HG03139 (cell line): ENCODE results near the gene TIMM10.

ENCODE experiments used
- ATAC-seq: cut with Tn5 transposase; IDR thresholded peaks from one replicate; pipeline ENCODE4 v1.9.1; 2021; ENCODE audit not compliant: unreplicated experiment

Gene TIMM10, protein sequence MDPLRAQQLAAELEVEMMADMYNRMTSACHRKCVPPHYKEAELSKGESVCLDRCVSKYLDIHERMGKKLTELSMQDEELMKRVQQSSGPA

DNA sequence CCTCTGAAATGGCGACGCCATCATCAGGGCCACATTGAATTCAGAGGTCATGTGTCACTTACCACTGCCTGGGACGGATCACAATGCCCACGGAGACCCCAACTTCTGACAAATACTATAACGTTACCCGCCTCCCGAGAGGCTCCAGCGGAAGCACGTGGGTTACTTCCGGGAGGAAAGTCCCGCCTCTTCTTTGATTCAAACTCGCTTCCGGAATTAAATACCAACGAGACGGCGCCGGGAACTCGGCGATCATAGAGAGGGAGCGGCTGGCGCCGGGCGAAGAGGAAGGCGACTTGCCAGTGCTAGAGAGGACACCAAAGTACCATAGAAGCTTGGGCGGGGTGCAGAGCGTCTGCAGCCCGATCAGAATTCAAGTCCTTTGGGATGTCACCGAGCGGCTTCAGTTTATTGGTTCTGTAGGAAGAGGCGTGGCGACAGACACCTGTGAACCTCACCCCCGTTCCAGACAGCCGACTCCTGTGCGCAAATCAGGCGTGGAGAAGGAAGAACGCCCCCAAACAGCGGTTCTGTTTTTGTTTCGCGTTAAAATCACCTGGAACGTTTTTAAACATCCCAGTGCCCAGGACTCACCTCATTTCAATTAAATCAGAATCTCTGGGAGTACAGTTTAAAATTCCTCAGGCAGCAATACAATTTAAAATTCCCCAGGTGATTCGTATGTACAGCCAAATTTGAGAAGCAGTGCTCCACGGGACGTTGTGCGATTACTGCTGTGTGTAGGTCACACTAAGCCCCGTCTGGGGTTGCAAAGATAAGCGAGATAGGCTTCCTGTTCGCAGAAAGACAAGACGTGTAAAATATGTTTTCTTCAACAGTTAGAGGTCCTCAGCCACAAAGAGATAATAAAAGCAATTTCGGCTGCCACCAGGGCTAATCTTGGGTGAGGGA is at the start of gene TIMM10:
TIMM10 (minus strand) TSS at position 159 of the 912 bp plus-strand sequence. CDS start 565 bp downstream, outside the sequence.
- ATAC-seq, result peak; percentile 98

DNA sequence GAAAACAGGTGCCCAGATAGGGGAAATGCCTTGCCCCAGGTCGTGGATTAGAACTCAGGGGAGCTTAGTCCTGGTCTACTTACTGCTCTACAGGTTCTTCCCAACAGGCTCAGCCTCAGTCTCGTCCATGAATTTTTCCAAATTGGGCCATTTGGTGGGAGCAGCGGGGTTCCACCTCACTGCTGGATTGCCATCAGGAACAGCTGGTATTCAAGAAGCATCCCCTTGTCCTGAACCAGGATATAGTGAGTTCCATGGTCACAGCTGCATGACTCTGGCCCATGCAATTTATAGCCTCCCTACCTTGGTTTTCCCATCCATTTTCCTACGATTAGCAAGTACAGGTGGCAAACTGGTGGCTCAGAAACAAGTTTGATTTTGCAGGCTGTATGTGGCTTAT is 43.5 kb upstream of the TIMM10 start:
- no peak for ATAC-seq

DNA sequence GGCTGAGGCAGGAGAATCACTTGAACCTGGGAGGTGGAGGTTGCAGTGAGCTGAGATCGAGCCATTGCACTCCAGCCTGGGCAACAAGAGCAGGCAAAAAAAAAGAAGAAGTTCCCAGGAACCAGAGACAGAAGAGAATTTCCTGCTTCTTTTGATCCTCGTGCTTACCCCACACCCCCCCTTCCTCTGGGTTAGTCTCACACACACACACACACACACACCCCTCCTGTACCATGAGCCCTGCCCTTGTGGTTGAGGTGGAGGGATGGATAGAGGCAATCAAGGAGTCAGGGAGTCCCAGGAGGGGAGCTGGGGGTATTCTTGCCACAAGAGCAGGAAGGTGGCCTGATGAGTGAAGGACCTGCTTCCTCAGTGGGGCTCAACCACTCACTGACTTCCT is 41.1 kb upstream of the TIMM10 start:
- ATAC-seq, result no peak

DNA sequence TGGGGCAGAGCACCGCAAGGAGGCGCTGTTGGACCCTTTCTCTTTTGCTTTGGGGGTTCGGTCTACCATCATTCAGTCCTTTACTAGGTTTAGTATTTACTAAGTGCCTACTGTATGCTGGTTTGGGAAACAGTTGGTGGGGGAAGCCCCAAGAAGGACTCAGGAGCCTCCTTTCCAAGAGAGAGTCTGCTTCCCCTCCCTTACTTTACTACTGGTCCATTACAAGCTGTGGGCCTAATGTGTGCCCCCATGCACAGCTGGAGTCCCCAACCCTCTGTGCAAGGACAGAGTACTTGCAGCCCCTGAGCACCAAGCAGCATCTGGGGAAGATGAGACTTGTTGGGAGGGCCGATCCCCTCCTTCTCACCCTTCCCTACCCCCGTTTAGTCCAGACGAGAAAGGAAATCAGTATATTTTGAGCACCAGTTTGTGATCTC is 37.8 kb upstream of the TIMM10 start:
- peak; percentile 2 for ATAC-seq

DNA sequence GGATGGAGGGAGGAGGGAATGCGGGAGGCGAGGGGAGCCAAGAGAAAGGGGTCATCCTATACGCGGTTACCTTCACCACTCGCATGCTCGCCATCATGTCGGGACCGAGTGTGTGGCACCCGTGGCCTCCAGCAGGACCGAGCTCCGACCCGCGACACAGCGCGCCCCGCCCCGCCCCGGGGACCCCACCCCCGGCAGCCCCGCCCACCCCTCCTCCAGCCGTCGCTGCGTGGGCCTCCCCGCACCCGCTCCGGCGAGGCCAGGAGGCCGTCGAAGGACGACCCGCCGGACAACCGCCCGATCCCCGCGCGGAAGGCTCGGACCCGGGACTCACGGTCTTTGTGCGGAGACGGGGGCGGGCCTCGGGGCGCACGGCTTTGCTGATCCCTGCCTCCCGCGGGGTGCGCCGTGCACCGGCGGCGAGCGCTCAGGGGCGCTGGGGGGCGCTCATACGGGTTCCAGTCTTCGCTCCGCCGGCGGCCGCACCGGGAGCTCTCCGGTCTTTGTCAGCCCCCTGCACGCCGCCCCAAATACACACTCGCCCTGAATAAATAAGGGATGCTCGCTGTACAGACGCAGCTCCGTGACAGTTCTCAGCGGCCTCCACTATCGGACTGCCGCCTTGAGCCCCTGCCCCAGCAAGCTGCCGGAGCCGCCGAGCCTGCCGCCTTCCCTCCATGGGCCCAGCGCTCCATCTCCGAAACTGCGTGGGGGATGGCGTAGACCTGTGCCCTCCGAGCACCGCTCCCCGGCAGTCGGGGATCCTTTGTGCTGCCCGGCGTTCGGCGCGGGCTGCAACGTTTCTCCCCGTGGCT is 37.2 kb upstream of the TIMM10 start, which contains the start of gene UBE2L6:
UBE2L6 (minus strand) TSS at position 158 of the 815 bp plus-strand sequence; CDS start at position 97, 61 bp downstream.
- ATAC-seq, result peak; percentile 57

DNA sequence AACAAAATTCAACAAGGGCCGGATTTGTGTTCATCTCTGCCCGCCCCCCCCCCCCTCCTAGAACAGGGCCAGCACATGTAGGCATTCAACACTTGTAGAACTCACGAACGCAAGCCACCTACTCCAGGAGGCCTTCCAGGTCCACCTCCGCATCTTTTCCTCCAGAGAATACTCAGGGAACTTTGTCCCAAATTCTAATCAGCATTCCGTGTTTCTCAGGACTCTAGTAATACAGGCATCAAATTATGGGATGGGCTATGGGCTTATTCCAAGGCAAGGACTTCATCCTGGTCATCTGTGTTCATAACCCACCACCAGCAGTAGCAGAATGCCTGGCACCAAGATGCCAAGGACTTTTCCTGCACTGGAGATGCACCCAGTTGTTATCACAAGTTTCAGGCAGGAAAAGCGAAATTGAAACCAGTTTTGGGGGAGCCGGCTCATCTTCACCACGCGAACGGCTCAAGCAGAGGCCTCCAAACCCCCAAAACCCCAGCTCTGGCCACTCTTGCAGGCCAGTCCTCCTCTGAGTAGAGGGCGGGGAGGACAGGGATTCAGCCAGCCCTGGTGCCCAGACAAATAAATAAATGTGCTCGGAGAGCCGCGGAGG is 36.5 kb upstream of the TIMM10 start:
- peak; percentile 0 for ATAC-seq

DNA sequence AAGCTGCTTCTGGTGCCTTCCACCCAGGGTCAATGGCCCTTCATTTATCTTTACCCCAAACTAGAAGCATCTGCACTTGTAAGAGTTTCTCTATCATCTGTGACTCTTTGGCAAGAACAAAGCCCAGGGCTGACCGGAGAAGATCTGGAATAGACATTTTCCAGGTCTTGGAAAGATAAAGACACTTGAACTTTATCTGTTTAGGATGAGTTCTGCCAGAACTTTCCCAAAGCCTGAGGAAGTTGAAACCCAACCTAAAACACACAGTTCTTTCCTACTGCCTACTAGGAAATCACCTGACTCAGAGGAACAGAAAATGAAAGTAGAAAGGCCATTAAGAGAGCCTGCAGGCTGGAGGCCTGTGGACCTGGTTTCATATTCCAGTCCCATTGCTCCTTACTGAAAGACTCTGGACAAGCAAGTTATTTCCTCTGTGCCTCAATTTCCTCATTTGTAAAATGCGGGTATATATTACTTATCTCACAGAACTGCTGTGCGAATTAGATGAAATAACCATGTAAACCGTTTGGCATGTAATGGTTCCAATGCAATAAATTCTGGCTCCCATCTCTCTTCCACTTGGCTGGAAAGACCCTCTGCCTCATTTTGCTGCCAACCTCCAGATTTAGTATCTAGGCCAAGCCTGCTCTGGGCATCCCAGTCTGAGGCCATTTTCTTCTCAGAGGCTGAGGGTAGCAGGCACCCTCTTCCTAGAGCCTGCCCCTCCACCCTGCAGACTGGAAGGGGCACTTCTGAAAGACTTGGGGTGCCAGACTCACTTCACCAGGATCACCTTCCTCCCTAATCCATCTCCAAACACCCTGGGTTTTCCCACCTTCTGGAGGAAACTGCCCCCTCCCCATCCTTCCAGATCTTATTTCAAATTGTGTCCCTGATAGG is 35.7 kb upstream of the TIMM10 start:
- ATAC-seq, result peak; percentile 55

DNA sequence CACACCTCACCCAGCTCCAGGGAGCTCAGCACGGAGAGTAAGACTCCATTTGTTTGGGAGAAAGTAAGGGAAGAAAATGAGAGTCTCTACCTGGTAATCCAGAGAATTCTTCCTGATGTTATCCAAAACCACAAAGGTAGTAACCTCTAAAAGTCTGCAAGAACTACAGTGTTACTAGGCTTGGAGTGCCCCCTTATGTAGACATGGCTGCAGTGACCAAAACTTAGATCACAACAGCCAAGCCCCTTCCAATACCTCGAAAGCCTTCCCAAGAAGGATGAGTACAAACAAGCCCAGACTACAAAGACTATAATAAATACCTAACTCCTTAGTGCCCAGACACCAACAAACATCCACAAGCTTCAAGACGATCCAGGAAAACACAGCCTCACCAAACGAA is 32.0 kb upstream of the TIMM10 start:
- ATAC-seq, result no peak

DNA sequence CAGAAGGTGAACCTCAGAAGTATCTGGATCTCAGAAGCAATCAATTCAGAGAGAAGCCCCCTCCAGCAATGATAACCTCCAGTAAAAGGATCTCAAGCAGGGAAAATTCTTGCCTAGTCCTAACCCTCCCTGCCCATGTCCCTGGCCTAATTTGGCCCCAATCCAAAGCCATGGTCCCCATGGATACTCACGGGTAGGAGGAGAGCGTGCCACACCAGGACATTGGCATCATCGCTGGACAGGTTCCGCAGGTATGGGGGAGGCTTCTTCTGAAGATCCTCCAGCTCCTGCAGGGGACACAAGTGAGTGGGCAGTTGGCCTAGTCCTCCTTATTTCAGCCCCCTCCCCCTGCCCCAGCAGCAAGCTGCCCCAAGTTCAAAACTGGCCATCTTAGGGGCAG is 29.6 kb upstream of the TIMM10 start:
- ATAC-seq, result no peak

DNA sequence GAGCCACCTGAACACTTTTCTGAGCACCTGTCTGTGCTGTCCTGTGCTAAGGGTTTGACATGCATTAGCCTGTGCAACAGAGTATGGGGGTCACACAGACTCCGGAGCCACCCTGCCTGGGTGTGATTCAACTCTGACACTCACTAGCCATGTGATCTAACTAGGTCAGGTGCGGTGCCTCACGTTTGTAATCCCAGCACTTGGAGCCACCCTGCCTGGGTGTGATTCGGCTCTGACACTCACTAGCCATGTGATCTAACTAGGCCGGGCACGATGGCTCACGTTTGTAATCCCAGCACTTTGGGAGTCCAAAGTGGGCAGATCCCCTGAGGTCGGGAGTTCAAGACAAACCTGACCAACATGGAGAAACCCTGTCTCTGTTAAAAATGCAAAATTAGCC is 25.5 kb upstream of the TIMM10 start:
- no peak for ATAC-seq

DNA sequence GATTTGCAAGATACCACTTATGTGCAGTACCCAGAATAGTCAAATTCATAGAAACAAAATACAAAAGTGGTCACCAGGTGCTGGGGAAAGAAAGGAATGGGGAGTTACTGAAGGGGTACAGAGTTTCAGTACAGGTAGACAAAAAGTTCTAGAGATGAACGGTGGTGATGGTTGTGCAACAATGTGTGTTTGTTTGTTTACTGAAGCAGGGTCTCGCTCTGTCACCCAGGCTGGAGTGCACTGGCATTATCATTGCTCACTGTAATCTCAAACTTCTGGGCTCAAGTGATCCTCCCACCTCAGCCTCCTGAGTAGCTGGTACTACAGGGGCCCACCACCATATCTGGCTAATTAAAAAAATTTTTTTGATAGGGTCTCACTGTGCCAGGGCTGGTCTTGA is 24.8 kb upstream of the TIMM10 start:
- ATAC-seq, result no peak

DNA sequence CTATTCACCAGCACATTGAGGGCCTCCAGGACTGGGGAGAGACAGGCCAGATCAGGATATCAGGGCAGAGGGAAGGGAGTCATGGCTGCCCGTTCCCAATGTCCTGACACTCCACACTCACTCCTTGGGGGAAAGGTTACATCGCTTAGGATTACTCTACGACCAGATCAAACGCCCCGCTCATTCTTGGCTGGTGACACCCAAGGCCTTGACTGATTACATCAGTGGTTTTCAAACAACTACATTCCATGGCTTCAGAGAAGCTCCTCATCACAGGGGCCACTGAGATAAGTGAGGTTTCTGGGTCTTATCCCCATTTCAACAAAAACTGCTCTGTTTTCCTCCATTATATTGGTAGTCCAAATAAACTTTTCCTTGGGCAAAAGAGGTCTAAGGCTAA is 21.9 kb upstream of the TIMM10 start:
- no peak for ATAC-seq

DNA sequence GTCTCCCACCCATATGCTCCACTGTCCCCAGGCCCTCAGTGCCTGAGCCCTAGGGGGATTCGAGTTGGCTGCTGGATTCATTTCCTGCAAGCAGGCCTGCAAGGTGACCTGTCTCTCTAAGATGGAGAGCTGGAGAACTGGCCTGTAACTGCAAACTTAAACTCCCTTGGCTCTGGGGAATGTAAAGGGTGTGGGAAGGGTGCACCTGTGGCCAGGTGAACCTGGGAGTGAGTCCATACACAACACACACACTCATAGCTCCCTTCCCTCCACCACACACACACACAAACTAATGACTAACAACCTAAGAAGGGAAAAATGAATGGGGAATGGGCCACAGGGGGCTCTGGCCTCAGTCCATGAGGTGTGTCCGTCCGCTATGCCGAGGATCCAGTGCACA is 21.4 kb upstream of the TIMM10 start:
- ATAC-seq, result no peak

DNA sequence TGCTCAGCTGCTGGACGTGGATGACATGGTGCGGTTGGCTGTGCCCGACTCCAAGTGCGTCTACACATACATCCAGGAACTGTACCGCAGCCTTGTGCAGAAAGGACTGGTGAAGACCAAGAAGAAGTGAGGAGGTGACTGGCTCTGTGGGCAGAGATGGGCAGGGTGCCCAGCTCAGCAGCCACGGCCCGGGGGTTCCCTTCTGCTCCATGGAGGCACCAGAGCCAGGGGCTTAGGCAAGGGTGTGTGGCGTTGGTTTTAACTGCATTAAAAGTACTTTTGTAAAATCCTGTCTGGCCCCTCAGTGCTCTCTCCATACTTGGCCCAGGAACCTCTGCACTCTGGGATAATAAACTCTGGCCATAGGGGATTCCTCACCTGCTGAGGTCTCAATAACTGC is 19.4 kb upstream of the TIMM10 start:
- ATAC-seq, result no peak

DNA sequence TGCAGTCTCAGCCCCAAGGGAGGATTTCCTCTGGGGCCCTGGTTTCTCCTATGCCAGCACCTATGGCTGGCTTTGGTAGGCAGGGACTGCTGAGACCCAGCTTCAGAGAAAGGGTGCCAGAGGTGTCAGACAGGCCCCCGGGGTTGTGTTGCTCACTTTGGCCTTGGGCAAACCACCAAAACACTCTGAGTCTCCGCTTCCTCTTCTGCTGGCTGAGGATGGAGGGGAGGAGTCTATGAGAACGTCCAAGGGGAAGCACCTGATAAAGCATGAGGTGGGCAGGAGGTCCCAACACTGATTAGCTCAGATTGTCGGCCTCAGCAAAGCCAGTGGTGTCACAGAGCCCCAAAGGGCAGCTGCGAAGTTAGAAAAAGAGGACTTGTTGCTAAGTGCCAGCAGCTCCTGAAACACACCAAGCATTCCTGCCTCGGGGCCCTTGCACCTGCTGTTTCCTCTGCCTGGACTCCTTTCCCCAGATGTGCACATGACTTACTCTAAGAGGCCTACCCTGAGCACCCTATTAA is 17.4 kb upstream of the TIMM10 start:
- peak; percentile 89 for ATAC-seq

DNA sequence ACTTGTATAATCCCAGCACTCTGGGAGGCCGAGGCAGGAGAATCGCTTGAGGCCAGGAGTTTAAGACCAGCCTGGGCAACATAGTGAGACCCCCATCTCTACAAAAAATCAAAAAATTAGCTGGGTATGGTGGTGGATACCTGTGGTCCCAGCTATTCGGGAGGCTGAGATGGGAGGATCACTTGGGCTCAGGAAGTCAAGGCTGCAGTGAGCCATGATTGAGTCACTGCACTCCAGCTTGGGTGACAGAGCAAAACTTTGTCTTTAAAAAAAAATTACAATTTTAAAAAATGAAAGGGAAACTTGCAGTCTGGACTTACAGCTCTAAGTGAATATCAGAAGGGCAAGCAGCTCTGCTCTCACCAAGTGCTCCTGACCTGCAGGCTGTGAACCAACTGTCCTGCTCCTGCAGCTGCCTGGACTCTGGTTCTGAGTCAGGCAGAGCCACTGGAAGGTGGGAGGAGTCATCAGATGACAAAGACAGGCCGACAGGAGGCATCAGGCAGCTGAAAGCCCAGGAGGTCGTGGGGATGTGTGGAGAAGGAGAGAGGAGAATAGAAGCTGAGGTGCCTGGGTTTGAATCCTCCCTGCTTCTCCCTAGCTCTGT is 16.4 kb upstream of the TIMM10 start:
- ATAC-seq, result peak; percentile 44

DNA sequence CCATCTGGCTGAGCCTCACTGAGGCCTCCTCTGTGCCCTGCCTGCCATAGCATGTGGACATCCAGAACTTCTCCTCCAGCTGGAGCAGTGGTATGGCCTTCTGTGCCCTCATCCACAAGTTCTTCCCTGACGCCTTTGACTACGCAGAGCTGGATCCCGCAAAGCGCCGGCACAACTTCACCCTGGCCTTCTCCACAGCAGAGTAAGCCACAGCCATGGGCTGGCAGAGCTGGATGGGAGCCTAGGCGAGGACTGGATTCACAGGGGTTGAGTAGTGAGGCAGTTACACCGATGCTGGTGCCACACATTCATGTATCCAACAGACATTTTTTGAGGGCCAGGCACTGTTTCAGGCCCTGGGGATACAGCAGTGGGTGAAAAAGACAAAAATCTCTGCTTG is 15.9 kb upstream of the TIMM10 start:
- ATAC-seq, result no peak

DNA sequence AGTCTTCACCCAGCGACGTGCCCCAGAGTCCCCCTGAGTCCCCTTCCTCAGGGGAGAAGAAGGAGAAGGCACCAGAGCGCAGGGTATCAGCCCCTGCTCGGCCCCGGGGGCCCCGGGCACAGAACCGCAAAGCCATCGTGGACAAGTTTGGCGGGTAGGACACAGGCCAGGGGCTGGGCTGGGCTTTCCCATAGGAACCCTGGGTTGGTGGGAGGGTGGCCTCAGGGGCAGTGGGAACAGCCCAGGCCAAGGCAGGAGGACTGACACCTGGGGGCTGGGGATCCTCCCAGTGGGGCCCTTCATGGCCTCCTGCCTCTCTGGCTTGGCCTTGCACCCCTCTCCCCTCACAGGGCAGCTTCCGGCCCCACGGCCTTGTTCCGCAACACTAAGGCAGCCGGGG is 15.3 kb upstream of the TIMM10 start:
- ATAC-seq, result no peak

DNA sequence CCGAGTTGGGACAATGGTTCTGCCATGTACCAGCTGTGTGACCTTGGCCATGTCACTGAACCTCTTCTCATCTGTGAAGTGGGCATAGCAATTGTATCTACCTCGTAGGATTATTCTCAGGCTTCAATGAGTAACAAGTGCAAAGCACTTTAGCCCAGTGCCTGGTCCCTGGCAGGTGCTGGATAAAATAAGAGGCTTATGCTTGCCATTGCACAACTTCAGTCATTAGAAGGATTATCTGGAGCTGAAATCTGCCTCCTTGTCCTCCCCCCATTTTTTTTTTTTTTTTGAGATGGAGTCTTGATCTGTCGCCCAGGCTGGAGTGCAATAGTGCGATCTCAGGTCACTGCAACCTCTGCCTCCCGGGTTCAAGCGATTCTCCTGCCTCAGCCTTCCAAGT is 14.0 kb upstream of the TIMM10 start:
- ATAC-seq, result no peak

DNA sequence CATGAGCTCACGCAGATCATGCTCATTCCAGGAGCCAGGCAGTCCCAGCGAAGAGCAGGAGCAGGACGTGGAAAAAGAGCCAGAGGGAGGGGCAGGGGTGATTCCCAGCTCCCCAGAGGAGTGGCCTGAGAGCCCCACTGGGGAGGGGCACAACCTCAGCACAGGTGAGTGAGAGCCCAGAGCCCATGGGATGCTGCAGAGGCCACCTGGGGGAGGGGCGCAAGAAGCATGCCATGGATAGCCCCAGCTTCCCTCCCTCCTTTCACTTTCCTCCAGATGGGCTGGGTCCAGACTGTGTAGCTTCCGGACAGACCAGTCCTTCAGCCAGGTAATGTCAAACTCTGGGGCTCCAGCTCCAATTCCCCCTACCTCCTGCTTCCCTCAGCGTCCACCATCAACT is 13.0 kb upstream of the TIMM10 start:
- ATAC-seq, result no peak
